Effector CD4-positive, alpha-beta T cell (primary cell): ENCODE results near the gene EXTL2.
"Not testable (repeated sequence)": the region's sequence is repeated elsewhere in the genome, so short reads cannot be mapped to it uniquely, and the experiment has no call there.

ENCODE experiments used
- DNase-seq: peaks from one replicate; pipeline ENCODE4 v3.0.0-alpha.2; 2020

The EXTL2 gene

DNA sequence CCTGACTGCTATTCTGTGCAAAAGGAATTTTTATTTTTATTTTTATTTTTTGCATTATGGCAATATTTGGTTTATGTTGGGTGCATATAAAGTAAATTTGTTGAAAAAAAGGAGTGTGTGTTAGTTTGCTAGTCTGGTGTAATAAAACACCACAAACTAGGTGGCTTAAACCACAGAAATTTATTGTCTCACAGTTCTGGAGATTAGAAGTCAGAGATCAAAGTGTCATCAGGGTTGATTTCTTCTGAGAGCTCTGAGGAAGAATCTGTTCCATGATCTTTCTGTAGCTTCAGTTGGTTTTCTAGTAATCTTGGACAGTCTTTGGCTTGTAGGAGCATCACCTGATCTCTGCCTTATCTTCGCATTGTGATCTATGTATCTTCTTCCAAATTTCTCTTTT lies 7.7 kb upstream of the EXTL2 start:
- DNase-seq = no peak

GRCh38 chr1:100896481-100896982 lies 1.9 kb upstream of the EXTL2 start:
- peak; percentile 60 for DNase-seq

DNA sequence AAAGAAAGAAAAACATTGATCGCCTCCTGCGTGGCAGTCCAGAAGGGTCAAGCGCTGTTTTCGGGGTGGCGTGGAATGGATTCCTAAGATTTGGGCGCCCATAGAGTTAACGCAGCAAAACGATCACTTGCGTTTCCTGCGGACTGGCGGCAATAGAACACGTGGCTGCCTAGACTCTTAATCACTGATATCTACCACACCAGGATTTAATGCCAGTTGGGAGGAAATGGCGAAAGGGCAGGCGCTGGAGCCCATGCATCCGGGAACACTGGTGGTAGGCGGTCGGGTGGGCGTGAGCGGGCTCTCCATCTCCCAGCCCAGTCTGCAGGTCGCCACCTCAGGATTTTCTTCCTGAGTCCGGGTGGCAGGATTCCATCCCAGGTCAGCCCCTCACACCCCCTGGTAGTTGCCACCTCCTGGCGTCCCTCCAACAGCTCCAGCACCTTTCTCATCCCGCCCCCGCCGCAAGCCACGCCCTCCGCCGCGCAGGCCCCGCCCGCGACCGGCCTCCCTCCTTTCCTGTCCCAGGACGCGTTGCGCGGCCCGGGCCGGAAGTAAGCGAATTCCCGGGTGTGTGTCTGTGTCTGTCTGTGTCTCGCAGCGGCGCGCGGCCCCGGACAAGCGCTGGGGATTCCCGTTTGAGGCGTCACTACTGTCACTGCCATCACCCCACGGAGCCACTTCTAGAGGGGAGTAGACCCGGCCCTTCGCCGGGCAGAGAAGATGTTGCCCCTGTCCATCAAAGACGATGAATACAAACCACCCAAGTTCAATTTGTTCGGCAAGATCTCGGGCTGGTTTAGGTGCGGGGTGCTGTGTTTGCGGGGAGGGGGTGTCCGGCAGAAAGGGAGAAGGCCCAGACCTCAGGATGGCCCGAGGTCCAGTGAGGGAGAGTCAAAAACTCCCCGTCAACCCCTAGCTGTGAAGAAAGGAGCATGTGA lies 1.2 kb upstream of the EXTL2 start, which contains the start of gene SLC30A7:
Gene SLC30A7, plus strand, starts transcription at position 551 of the 941 bp plus-strand sequence. Its CDS starts 173 bp downstream, at position 724.
- DNase-seq = peak; percentile 95

DNA sequence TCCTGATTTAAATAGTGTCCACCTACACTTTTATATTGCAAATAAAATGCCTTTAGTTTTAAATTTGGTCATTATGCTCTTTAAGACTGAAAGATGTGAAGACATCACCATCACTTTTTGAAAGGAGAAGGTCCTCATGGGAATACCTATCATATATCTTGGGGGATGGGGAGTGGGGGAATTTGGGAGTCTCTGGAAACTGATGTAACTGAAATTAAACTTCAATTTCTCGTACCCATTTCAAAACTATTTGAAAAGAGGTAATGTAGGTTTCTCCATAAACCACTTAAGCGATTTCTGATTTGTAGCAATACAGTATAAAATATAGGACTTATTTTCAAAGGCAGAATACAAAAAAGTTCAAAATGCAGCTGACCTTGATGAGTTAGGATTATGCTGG lies 924 bp downstream of the EXTL2 start:
- DNase-seq = no peak

GRCh38 chr1:100892554-100892953 lies 2.1 kb downstream of the EXTL2 start:
- no peak for DNase-seq

- DNase-seq = no peak
Observed at GRCh38 chr1:100891380-100891779, 3.3 kb downstream of the EXTL2 start.

GRCh38 chr1:100889869-100890482 lies 4.7 kb downstream of the EXTL2 start:
- DNase-seq = not testable (repeated sequence)

GRCh38 chr1:100889007-100889406 lies 5.6 kb downstream of the EXTL2 start:
- DNase-seq = not testable (repeated sequence)

DNA sequence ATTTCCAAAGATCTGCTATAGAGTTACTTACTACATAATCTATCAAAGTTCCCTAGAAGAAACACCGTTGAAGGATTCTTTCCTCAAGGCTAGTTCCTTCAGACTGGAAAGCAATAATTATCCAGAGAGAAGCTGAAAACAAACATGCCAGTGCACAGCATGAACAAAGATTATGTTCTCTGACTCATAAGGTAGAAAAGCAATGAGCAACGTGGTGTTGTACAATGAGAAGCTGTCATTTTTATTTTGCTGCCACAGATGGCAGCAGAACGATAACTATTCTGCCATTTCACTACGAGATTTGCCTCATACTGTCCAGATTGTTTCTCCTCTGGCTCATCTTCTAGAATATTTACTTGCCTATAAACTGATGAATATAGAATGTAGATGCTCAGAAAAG lies 10.7 kb downstream of the EXTL2 start:
- DNase-seq = no peak

DNA sequence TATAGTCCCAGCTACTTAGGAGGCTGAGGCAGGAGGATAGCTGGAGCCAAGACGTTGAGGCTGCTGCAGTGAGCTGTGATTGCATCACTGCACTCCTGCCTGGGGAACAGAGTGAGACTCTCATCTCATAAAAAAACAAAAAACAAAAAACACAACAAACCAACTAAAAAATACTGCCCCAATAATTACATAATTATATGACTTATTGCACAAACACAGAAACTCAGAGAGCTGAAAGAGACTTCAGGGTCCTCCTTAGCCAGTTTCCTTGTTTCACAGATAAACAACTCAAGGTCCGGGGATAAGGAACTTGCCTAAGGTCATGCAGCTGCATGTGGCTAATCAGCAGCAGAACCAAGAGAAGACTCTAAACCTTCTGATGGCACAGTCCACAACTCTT lies 11.9 kb downstream of the EXTL2 start:
- DNase-seq = no peak

GRCh38 chr1:100881687-100882086 lies 13.0 kb downstream of the EXTL2 start:
- DNase-seq = no peak

GRCh38 chr1:100879422-100879821 lies 15.2 kb downstream of the EXTL2 start:
- DNase-seq = no peak

- no peak for DNase-seq
Observed at GRCh38 chr1:100876291-100876690, 18.4 kb downstream of the EXTL2 start.

GRCh38 chr1:100875228-100875627 lies 19.4 kb downstream of the EXTL2 start:
- no peak for DNase-seq

- no peak for DNase-seq
Observed at GRCh38 chr1:100874433-100874832, 20.2 kb downstream of the EXTL2 start.

DNA sequence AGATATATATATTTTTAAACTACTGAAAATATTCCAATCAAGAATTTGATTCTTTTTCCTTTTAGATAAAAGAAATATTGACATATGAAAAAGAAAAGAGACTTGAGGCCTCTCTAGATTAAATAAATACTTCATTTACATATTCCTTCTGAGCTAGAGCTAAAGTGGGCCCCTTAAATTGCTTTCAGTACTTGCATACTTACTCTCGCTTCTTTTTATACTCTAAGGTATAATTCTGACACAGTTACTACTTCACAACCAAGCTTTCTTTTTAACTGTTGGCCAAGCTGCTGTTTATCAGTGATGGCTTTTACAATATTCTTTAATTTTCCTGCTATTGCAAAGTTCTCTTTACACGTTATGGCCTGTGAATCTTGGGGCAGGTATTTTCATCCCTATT lies 24.6 kb downstream of the EXTL2 start:
- DNase-seq = no peak

- DNase-seq = peak; percentile 3
Observed at GRCh38 chr1:100868364-100868995, 26.2 kb downstream of the EXTL2 start.

- DNase-seq = no peak
Observed at GRCh38 chr1:100866901-100867206, 27.8 kb downstream of the EXTL2 start.

GRCh38 chr1:100866041-100866900 lies 28.4 kb downstream of the EXTL2 start:
- no peak for DNase-seq

- DNase-seq = no peak
Observed at GRCh38 chr1:100862591-100862990, 32.1 kb downstream of the EXTL2 start.

DNA sequence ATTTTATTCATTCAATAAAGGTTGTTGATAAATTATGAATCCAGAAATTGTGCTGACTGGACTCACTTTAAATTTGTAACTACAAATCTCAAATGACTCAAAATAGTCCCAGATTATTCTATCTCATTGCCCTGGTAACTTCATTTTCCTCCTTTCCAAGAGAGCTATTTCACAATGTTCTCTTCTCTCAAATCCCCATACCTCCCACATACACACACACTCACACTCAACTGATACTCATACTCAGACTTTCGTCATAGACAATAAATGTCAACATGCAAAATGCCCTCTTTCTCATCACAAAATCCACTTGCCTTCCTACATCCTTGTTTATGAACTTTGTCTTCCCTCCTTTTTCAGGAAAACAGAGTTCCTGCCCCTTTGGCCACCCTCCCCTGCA lies 33.3 kb downstream of the EXTL2 start:
- DNase-seq = no peak

- no peak for DNase-seq
Observed at GRCh38 chr1:100860397-100860991, 34.1 kb downstream of the EXTL2 start.
